Measurements from ENCODE around the gene ST6GALNAC5.

ST6GALNAC5 gene

DNA sequence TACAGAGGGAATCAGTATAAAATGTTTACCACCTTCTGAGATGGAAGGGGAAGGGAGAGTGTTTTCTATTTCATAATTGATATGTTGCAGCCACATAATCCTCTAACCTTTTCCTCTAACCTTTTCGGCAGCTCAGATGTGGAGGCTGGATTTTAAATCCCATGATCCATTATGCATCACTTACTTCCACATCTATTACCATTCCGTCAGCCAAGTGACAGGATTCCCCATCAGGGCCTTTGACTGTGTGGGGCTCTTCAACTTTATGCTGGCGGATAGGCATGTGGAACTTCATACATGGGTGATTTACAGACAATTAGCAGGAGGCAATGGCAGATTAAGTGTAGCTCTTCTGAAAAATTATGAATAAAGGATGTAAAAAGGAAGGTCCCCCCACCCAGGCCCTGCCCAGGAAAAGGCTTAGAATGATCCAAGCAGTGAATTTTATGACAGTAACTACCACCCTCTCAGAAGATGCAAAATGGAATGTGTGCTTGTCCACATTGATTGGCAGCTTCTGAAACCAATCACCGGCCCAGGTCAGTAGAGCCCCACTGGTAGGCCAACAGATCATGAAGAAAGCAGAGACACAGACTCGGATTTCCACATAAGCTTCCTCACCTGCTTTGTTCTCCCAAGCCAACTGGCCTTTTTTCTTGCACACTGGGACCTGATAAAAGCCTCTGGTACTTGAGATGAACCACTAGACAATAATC, 147.0 kb downstream of the ST6GALNAC5 start:
- DNase-seq (ENCODE audit: low spot score): peak; percentile 25

DNA sequence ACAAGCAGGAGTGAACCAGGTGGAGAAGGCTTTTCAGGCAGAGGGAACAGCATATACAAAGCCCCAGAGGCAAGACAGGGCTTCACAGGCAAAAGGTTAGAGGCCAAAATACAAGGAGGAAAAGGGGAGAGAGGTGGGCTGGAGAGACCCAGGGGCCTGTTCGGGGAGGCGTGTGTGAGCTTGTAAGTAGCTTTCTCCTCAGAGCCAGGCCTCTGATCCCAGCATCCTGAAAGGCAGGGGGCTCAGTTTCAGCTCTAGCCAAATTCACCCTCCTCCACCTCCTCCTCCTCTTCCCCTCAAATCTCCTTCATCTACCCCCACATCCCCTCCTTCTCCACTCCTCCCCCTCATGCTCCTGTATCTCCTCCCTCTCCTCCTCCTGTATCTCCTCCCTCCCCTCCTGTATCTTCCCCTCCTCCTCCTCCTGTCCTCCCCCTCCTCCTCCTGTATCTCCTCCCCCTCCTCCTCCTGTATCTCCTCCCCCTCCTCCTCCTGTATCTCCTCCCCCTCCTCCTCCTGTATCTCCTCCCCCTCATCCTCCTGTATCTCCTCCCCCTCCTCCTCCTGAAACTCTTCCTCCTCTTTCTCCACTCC, 148.6 kb downstream of the ST6GALNAC5 start:
- no peak for DNase-seq (ENCODE audit: low spot score)

DNA sequence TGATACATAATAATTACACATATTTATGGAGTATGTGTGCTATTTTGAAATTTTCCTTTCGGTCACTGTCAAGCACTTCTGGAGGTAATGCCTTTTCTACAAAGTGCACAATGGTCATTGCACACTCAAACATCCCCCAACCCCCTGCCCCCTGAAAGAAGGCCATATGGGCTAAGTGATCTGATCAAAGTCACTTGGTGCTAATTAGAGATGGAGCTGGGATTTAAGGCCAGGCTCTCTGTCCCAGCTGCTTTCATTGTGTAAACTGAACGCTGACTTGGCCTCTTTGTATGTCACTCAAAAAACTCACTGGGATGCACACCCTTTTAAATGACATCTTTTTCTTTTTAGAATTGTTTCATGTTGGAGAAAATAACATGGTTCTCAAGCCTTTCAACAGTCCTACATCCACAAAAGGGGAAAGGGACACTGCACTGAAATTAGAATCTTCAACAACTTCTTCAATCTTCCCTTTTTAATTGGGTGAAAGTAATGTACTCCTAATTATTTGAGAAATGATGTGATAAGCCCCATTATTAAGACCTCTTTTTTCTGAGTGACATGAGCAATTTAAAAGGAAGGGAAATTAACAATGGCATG, 149.2 kb downstream of the ST6GALNAC5 start:
- DNase-seq (ENCODE audit: low spot score): no peak

DNA sequence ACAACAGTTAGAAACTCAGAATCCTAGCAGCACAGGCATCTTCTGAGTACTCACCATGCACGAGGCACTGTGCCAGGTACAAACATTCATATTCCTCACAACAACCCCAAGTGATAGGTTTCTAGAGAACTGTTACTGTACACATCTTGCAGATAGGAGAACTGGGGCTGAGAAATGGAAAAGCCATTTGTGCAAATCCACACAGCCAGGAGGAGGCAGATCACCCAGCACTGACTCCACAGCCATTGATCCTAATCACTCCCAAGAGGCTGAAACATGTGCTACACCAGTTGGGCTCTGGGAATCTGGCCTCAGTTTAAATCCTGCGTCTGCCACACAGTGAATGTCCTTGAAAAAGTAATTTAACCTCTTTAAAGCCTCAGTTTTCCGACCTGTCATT, 151.0 kb downstream of the ST6GALNAC5 start:
- no peak for DNase-seq (ENCODE audit: low spot score)

DNA sequence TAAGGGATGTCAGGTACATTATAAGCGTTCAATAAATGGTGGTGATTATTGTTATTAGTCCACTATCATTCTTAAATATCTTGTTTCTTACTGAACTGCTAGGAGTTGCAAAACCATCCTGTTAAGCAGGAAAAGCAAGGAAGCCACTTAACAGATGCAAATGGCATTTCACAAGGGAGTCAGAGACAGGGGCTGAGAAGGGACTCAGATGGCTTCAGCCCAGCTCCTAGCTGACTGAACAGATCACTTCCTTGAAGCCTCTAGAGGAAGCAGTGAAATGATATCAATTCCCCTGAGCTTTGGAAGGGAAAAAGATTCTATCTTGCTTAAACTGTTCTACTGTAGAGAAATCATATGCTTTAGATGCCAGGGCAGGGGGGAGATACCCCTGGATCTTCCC, 151.5 kb downstream of the ST6GALNAC5 start:
- DNase-seq (ENCODE audit: low spot score): no peak

DNA sequence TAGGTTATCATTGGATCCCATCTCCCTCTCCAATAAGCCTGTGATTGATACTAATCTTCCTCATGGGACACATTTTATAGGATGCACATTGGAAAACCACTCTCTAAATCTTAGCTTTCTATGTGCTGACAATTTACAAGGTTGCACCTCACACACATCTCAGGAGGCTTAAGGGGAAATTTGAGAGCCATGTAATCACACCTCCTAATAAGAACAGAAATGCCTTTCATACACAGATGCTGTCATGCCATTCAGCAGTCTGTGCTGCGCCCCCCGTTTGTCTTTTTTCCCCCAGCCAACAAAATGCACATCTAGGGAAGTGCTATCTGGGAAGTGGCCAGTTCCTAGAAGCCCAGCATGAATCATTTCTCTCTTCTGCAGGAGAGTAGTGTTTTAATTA, 154.5 kb downstream of the ST6GALNAC5 start:
- no peak for DNase-seq (ENCODE audit: low spot score)

DNA sequence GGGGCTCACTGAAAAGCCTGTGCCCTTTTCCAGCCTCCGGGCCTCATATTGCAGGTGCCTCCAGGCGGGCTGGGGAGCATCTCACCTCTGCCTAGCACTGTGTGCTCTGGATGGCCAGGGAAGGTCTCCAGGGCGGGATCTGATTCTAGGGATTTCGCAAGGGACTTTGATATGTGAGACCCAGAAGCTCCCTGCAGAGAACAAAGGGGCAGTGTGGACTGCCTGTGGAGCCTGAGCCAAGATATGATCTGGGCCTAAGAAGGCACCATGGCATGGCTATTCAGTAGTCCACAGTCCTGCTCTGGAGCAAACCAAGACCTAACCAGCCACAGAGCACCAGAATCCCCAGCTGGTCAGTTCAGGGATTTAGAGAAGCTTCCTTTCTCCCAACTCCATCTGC, 157.2 kb downstream of the ST6GALNAC5 start:
- DNase-seq (ENCODE audit: low spot score): no peak

DNA sequence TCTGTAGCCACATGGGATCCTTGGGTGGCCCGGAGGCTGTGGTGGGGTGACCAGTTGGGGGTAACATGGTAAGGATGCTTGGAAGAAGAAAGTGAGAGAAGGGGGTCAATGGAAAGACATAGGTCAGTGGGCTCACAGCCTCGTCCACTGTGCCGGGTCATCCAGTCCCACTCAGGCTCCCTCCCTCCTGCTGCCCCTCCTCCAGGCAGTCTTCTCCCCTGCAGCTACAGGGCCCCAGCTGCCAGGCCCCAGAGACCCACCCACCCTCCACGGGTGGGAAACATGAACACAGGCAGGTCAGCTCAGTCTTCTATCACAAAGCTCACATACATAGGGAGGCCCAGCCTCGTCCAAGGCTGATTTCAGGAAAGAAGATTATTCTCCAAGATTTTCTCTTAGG, 158.3 kb downstream of the ST6GALNAC5 start:
- no peak for DNase-seq (ENCODE audit: low spot score)

DNA sequence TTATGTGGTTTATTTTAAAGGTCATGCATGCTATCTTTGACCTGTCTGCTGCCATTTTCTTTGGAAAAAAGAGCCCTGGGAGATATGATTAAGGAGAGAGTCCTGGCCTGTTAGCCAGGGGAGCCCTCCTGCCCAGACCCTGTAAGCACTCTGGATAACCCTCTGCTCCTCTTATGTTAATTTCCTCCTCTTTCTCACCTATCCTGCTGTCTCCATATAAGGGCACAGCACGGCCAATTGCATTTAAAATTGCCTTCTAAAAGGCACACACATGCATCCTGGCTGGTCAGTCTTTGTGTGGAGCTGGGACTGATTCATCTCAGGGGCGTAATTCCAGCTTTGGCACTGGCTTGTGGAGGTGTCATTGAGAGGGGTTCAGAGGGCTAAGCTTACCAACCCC, 158.9 kb downstream of the ST6GALNAC5 start:
- DNase-seq (ENCODE audit: low spot score): no peak

DNA sequence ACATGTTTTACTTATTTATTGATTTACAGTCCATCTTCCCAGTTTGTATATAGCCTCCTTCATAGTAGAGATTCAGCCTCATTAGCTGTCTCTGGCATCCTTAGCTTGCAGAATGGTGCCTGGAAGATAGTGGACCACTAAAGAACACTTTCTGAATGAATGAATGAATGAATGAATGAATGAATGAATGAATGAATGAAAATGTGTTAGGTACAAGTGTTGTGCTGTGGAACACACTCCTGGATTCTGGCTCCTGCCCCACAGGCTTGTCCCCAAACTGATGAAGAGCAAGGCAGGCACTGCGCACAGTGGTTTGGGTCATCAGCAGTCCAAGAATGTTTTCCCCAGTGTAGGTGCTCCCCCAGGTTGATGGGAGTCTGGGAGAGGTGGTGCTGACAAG, 159.4 kb downstream of the ST6GALNAC5 start:
- no peak for DNase-seq (ENCODE audit: low spot score)

DNA sequence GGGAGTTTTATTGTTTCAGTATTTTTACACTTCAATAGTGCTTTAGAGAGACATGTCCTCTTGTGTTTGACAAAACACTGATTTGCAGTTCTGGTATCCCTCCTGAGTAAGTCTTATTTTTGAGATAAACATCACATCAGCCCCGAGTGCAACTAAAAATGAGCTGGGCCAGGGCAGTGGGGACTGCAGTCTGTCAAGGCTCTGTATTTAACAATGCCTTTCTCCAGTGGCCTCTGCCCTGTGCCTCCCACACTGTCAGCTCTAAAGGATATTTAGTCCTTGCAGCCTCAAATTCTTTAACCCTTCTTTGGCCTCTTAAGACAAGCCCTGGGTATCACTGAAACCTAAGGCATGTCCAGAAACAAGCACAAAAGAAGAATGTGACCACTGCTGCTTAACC, 160.6 kb downstream of the ST6GALNAC5 start:
- DNase-seq (ENCODE audit: low spot score): no peak

DNA sequence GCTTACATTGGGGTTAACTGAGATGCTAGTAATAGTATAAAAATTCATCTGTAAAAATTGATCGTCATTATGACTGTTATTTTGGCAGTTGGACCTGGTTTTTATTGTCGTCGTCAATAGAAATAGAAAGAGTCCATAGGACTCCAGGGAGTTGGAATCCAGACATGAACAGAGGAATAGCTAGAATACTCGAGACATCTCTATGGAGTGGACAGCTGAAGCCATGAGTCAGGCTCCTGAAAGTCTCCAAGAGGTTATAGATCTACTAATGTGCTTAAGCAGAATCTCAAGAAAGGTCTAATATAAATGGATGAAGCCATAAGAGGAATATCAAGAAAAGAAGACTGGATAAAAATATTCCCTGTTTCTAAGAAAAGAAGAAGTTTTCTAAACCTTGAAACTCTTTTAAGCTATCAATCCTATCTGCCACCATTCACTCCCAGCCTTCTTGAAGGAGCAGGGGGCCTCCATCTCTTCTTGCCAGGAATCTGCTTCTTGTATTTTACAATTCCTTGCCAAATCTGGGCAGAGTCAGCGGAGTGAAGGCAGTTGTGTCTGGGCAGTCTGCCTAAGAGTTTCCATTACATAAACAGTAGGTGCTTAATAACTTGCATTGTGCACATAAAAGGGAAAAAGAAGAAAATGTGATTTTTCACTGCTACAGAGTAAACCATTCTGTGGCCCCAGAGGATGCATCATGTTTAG, 163.3 kb downstream of the ST6GALNAC5 start:
- DNase-seq (ENCODE audit: low spot score): no peak

DNA sequence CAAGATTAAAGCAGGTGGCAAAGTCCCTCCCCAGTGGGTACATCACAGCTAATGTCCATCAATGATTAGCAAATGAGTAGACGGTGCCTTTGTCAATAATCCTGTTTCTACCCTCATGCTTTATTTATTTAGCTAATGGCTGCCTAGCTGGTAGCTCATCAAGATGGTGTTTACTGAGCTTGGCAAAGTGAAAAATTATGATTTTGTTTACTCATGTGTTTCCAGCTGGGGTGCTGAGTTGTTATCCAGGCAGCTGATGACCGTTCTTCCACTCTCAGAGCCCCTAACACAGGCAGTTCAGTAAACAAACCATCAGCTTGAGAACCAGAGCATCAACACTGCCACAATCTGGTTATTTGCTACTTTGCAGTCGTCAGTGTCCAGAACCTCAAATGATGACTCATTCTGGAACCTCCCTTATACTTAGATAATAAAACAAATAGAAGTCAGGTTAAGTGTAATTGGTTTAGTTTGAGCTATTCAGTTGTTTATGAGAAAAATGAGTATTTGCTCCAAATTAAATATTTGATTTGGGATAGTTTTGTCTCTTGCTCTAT, 163.9 kb downstream of the ST6GALNAC5 start:
- DNase-seq (ENCODE audit: low spot score): peak; percentile 69

DNA sequence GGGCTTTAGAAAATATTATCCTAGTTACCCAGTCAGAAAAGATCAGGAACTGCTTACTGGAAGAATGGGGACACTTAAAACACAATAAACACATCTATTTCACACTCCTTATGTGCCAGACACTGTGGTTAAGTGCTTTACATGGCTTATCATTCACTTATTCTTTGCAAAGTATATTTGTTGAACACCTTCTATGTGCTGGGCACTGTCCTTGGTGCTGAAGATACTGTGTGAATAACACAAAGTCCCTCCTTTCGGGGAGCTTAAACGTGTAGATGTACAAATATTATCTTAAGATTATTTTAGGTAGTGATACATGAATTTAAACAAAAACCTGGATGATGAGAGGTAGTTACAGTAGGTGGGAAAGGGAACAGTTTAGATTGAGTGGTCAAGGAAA, 169.3 kb downstream of the ST6GALNAC5 start:
- DNase-seq (ENCODE audit: low spot score): no peak

DNA sequence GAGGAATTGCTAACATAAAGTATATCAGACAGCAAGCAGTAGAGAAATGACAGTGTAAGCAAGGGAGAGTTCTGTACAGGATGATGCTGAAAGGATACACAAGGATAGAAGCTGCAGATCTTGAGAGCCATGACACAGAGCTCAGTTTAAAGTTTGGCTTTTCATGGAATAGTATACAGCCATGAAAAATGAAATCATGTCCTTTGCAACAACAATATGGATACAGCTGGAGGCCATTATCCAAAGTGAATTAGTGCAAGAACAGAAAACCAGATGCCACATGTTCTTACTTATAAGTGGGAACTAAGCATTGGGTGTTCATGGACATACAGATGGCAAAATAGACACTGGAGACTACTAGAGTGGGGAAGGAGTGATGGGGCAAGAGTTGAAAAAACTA, 169.8 kb downstream of the ST6GALNAC5 start:
- no peak for DNase-seq (ENCODE audit: low spot score)

DNA sequence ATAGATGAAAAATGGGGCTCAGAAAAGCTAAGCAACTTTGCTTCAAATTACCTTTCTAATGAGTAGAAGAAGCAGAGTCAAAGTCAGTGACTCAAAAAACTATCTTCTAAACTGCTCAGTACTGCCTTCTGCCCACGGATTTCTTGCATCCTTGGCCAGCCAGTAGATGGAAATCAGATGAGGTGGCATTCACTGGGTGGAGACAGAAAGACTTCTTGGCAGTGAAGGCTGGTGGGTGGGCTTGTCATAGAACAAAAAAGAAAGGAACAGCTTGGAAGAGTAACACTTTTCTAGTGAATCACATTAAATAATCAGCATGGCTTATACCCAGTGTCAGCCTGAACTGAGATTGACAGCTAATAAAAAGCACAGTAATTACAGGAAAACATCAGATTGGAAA, 170.7 kb downstream of the ST6GALNAC5 start:
- no peak for DNase-seq (ENCODE audit: low spot score)

DNA sequence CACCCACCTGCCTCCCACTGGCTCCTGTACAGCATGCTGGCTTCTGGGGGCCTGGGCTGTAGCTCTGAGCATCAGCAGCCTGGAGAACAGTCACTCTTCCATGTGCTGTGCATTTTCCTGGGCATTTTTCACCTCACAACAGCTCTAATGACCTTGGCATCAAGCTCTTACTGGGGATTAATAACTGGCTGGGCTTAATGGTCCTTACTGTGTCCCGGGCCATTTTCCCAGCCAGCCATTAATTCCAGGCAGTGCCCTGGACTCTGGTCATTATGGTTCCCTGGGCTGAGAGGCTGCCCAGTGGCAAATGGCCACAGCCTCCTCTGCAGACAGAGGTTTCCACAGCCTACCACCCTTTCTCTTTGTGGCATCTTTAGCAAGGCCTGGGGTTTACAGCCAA, 171.8 kb downstream of the ST6GALNAC5 start:
- DNase-seq (ENCODE audit: low spot score): no peak

DNA sequence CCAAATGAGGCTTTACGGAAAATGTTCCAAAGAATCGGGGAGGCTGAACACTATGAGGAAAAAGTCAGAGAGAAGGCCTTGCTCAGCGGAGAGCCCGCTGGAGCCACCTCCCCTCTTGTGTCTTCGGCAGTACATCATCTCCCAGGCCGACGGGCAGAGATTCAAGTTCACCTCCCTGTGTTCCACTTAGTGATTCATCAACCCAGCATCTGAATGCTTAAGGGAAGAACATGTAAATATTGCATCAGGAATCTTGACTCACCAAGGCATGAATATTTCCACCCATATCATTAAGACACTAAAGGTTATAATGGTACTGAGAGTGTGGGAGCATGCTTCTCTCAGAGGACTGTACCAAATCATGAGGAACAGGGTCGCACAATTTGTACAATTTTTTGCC, 172.5 kb downstream of the ST6GALNAC5 start:
- DNase-seq (ENCODE audit: low spot score): peak; percentile 93

DNA sequence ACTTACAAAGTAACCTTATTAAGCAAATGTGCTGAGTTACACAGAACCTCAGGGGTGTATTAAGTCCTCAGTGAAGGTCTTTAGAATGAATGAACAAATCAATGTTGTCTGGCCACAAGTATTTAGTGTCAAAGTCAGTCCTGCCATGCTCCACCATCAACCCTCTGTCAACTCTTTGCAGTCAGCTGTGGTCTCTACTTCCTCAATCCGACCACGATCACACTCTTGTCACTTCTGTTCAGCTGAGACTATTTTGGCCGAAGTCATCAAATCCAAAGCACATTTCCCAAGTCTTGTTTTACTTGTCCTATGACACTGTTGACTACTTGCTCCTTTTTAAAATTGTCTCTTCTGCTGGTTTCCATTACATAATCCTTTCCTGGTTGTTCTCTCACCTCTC, 173.5 kb downstream of the ST6GALNAC5 start:
- no peak for DNase-seq (ENCODE audit: low spot score)

DNA sequence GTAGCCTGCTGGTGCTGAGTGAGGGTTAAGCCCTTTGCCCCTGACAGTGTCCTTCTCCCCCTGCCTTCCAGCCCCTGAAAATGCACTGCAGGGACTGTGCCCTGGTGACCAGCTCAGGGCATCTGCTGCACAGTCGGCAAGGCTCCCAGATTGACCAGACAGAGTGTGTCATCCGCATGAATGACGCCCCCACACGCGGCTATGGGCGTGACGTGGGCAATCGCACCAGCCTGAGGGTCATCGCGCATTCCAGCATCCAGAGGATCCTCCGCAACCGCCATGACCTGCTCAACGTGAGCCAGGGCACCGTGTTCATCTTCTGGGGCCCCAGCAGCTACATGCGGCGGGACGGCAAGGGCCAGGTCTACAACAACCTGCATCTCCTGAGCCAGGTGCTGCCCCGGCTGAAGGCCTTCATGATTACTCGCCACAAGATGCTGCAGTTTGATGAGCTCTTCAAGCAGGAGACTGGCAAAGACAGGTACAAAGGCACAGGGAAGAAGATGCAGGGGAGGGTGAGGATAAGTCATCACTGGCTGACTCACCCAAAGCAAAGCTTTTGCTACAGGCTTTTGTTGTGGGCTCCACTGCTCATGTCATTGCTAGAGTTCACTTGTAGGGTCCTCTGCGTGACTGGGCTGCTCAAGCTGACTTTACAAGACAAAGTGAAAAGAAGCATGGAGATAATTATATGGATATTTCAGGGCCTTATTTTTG, 177.0 kb downstream of the ST6GALNAC5 start:
- DNase-seq (ENCODE audit: low spot score): no peak

DNA sequence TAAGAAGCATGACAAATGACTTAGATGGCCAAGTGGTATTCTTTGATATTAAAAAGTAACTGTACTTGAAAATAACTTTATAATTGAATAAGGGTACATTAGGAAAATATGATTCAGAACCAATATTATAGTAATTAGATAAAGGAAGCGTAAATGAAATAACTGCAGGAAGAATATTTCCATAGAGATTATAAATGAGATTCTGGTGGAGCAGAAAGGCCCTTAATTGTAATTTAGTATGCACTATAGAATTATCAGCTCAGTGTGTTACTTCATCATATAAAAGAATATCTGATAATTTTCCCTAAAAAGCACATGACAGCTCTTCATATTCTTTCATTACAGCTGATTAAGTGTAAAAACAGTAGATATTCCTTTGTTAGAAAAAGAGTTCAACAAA, 180.3 kb downstream of the ST6GALNAC5 start:
- DNase-seq (ENCODE audit: low spot score): no peak

DNA sequence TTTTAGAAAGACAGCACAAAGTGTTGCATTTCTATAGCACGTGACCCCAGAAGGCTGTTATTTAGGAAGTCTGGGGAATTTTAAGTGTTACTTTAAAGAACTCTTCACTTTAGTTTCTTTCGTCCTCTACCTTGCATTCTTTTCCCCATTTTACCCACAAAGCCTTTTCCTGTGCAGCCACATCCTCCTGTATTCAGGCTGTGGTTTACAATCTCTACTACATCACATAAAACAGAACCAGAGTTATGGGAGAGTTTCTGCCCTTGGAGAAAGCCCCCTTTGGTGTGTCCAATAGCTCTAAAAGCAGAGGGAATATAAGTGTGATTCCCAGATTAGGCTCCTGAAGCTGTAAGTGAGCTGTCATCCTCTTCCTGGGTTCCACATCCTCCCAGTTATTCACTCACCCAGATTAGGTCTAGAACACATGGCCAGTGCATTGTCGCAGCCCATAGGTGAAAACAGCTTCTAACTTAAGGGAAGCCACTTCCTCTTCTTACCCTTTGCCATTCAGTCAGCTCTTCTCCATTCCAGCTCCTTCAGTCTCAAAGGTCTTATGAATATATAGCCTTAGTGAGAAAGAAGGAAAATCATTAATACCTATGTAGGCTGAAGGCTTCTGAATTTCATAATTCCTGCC, 180.8 kb downstream of the ST6GALNAC5 start:
- no peak for DNase-seq (ENCODE audit: low spot score)
